NCI-H187 (cell line): ENCODE data around the gene CBLL2.
"Not testable (repeated sequence)": the region's sequence is repeated elsewhere in the genome, so short reads cannot be mapped to it uniquely, and the experiment has no call there.

Experiments
- DNase-seq, 2 experiments: peaks; one replicate each; lab custom pipeline; 2025; lab: John Stamatoyannopoulos, UW

Gene CBLL2

GRCh38 chrX:22272613-22273012 is at the start of gene CBLL2:
CBLL2 (plus strand) TSS chrX:22272913; CDS start chrX:22272992, 79 bp downstream.
- no peak for DNase-seq

GRCh38 chrX:22234380-22234779 is 38.3 kb upstream of the CBLL2 start:
- DNase-seq, result no peak

GRCh38 chrX:22237479-22237878 is 35.2 kb upstream of the CBLL2 start:
- no peak for DNase-seq

- no peak for DNase-seq
These were observed 26.1 kb upstream of the CBLL2 start for GRCh38 chrX:22246620-22247019.

- DNase-seq, result no peak
These were observed 25.5 kb upstream of the CBLL2 start for GRCh38 chrX:22247169-22247568.

- no peak for DNase-seq
These were observed 24.3 kb upstream of the CBLL2 start for GRCh38 chrX:22248401-22248800.

GRCh38 chrX:22249371-22249770 is 23.3 kb upstream of the CBLL2 start:
- DNase-seq, result no peak

- DNase-seq, result no peak
These were observed 4.0 kb upstream of the CBLL2 start for GRCh38 chrX:22268706-22269105.

- DNase-seq, result no peak
These were observed 1.1 kb downstream of the CBLL2 start for GRCh38 chrX:22273714-22274317.

- DNase-seq, result no peak
These were observed 4.1 kb downstream of the CBLL2 start for GRCh38 chrX:22276781-22277180.

- no peak for DNase-seq
These were observed 5.7 kb downstream of the CBLL2 start for GRCh38 chrX:22278375-22278774.

GRCh38 chrX:22289209-22289608 is 16.5 kb downstream of the CBLL2 start:
- DNase-seq, result not testable (repeated sequence)

GRCh38 chrX:22296871-22297270 is 24.2 kb downstream of the CBLL2 start:
- no peak for DNase-seq

- peak in 1 of 2 experiments; percentile 2 for DNase-seq
These were observed 27.4 kb downstream of the CBLL2 start for GRCh38 chrX:22300130-22300529.

- DNase-seq, result no peak
These were observed 38.1 kb downstream of the CBLL2 start for GRCh38 chrX:22310779-22311178.

GRCh38 chrX:22313766-22314165 is 41.1 kb downstream of the CBLL2 start:
- DNase-seq, result no peak

- no peak for DNase-seq
These were observed 41.5 kb downstream of the CBLL2 start for GRCh38 chrX:22314211-22314610.

- DNase-seq, result no peak
These were observed 42.0 kb downstream of the CBLL2 start for GRCh38 chrX:22314692-22315091.

- no peak for DNase-seq
These were observed 42.4 kb downstream of the CBLL2 start for GRCh38 chrX:22315151-22315550.

- DNase-seq, result no peak
These were observed 47.6 kb downstream of the CBLL2 start for GRCh38 chrX:22320236-22320873.

GRCh38 chrX:22323541-22323940 is 50.8 kb downstream of the CBLL2 start:
- DNase-seq, result no peak
